GM19035 (cell line): ENCODE measurements around the gene AP4B1.

Experiments
- ATAC-seq: cut with Tn5 transposase; IDR thresholded peaks from one replicate; pipeline ENCODE4 v1.9.1; 2021; ENCODE audit not compliant: unreplicated experiment

The AP4B1 gene

DNA sequence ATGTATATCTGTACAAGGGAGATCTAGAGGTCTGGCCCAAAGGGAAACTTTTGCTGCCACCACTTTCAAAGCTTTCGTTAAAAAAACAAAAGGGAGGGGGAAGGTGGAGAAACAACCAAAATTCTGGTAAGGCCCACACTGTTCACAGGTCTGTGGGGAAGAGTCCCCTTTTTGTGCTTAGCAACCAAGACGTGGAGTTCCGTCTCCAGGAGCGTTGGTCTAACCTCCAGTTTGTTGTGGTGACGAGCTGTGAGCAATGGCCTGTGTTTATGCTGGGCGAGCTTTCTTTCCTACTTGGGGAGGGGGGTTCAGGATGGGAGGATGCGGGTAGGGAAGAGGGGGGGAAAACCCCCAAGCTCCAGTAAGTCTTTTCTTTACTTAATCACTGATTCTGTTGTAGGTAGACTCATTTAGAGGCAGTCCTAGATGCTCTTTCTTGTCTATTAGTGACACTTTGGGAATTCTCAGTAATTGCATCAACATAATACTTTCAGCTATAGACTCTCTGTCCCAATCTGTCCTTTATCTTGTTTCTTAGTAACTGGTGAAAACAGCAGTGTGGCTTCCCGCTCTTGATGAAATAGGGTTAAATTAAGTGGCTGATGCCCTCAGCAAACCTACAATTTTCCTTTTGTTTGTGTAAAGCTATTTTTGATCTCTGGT, 26.0 kb upstream of the AP4B1 start:
- ATAC-seq: peak; percentile 21

- peak; percentile 35 for ATAC-seq
Measured at GRCh38 chr1:113929750-113930498, 25.3 kb upstream of the AP4B1 start.

GRCh38 chr1:113928941-113929749, 24.5 kb upstream of the AP4B1 start, which contains the start of gene HIPK1:
TSS of gene HIPK1 (plus strand) at chr1:113929324.
- peak; percentile 73 for ATAC-seq

- ATAC-seq: peak; percentile 23
Measured at GRCh38 chr1:113928187-113928930, 23.8 kb upstream of the AP4B1 start.

DNA sequence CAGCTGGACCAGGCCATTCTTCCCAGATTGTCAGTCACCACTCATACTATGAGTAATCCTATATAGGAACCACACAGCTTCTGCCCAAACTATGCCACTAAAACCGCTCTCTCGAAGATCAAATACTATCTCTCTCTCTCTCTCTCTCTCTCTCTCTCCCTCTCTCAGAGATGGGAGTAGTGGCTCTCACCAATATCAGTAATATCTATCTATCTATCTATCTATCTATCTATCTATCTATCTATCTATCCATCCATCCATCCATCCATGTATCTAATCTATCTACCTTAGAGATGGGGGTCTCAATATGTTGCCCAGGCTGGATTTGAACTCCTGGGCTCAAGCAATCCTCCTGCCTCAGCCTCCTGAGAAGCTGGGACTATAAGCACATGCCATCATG, 19.9 kb upstream of the AP4B1 start:
- no peak for ATAC-seq

GRCh38 chr1:113922957-113923356, 18.4 kb upstream of the AP4B1 start:
- no peak for ATAC-seq

- ATAC-seq: no peak
Measured at GRCh38 chr1:113918243-113918642, 13.6 kb upstream of the AP4B1 start.

- no peak for ATAC-seq
Measured at GRCh38 chr1:113917400-113918082, 12.9 kb upstream of the AP4B1 start.

DNA sequence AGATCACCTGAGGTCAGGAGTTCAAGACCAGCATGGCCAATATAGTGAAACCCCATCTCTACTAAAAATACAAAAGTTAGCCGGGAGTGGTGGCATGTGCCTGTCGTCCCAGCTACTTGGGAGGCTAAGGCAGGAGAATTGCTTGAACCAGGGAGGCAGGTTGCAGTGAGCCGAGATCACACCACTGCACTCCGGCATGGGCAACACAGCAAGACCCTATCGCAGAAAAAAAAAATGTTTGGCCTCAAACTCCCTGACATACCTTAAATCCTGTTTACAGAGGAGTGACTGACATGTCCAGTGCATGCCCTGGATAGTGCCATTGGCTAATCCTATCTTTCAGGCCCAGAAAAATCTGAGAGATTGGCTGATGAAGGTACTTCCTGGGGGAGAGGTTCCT, 12.4 kb upstream of the AP4B1 start:
- ATAC-seq: no peak

DNA sequence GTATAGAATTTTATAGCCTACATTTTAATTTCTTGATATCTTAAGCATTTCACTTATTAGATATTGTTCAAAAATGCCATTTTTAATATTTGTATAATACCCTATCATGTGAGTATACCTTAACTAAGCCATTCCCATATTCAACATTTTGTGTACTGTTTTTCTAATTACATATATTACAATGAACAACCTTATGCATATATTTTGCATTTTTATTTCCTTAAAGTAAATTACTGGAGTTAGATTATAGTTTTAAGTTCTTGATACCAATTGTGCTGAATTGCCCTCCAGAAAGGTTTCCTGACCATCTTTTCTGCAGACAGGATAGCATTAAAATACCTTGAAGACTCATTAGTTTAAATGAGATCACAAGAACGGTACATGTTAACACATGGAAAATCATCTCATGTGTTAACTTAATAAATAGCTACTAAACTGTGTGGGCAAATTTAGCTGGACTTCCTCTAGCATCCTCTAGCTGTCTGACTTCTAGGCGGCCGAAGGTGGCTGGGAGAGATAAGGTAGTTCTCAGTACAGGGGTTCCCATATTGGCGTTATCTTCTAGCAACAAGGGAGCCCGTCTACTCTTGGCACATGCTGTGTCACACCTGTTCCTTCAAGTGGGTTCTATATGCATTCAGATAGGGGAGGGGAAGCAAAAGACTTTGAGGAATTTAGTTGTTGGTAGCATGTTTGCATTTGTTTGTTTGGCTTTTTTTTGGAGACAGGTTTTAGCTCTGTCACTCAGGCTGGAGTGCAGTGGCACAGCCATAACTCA, 9.5 kb upstream of the AP4B1 start:
- ATAC-seq: no peak

- ATAC-seq: no peak
Measured at GRCh38 chr1:113913312-113913668, 8.7 kb upstream of the AP4B1 start.

DNA sequence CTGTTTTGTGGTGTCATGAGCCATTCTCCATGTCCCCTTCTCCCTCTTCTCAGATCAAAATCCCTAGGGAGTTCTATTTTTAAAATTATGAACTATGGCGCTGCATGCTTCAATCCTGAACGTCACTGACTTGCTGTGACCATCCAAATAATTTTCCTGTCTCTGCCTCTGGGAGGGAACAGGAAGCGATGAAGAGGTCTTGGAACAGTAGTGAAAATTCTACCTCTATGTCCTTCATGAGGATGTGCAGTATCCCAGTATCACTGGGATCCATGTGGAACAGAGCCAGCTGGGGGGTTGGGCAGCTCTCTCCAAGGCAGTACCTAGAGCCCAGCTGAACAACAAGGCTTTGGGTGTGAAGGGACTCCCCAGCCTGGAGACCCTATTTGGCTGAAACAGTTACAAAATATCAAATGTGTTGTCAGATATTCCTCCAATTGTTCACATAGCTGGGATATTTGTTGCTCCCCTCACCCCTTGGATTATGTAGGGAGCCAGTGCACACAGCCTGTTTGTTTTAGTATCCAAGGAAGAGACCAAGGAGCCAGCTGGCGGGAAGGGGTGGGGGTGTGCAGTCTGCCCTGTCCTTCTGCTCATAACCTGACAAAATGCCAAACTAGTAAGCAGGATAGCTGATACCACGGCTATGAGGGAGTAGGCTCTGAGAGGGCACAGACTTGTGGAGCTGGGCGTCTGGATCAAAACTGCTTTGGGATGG, 8.2 kb upstream of the AP4B1 start:
- no peak for ATAC-seq

DNA sequence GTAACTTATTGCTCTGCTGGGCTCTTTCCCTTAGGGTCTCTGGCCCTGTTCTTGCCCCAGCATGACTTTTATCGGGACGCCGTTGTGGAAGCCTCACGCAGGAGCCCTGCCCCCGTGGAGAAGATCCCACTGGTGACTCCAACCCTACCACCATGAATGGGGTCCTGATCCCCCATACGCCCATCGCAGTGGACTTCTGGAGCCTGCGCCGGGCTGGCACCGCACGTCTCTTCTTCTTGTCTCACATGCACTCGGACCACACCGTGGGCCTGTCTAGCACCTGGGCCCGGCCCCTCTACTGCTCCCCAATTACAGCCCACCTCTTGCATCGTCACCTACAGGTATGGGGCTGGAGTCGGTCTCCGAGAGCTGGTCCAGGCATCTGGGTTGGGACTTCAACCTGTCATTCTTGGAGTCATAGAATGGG, 849 bp upstream of the AP4B1 start:
- ATAC-seq: peak; percentile 1

GRCh38 chr1:113904293-113904673, 316 bp downstream of the AP4B1 start:
- ATAC-seq: peak; percentile 30

GRCh38 chr1:113903501-113904292, 902 bp downstream of the AP4B1 start:
- no peak for ATAC-seq

GRCh38 chr1:113901191-113901590, 3.4 kb downstream of the AP4B1 start:
- ATAC-seq: no peak

GRCh38 chr1:113899111-113899510, 5.5 kb downstream of the AP4B1 start:
- ATAC-seq: no peak

- ATAC-seq: no peak
Measured at GRCh38 chr1:113898241-113898814, 6.3 kb downstream of the AP4B1 start.
